HepG2 (cell line): ENCODE data around the gene CDH19.

Experiments used
- ATF7 ChIP-seq, 2 experiments: fragments of 450-650 bp in 1 of 2; sonication (generic) in 1 of 2; formaldehyde crosslinking in 1 of 2; IDR thresholded peaks; 2 replicates each; pipeline versions ENCODE4 v1.4.0 to v1.6.1; 2016 to 2020; ENCODE audit warnings: antibody characterized with exemption in 1 of 2, mild to moderate bottlenecking in 1 of 2, missing genetic modification reagents in 1 of 2
- CTCF ChIP-seq: sonication (generic); formaldehyde crosslinking; IDR thresholded peaks from 2 replicates; pipeline ENCODE4 v1.5.0; 2020; ENCODE audit warnings: mild to moderate bottlenecking, missing genetic modification reagents, moderate library complexity
- ELK4 ChIP-seq: sonication (generic); formaldehyde crosslinking; IDR thresholded peaks from 2 replicates; pipeline ENCODE4 v1.9.0; 2021; ENCODE audit warnings: missing genetic modification reagents, borderline replicate concordance
- ESRRA ChIP-seq: sonication (generic); formaldehyde crosslinking; IDR thresholded peaks from 2 replicates; pipeline ENCODE4 v1.5.1; 2020; ENCODE audit warnings: mild to moderate bottlenecking, low read depth, missing genetic modification reagents
- HIVEP1 ChIP-seq: sonication (generic); formaldehyde crosslinking; IDR thresholded peaks from 2 replicates; pipeline ENCODE4 v1.4.0; 2020; ENCODE audit warnings: mild to moderate bottlenecking, missing genetic modification reagents
- NR3C1 ChIP-seq: sonication (generic); formaldehyde crosslinking; IDR thresholded peaks from 2 replicates; pipeline ENCODE4 v1.4.0; 2020; ENCODE audit warnings: missing genetic modification reagents
- POLR2A ChIP-seq, 2 experiments: IDR thresholded peaks; 2 replicates each; pipeline ENCODE4 v1.6.1; 2011; ENCODE audit warnings: low read depth in 2 of 2, low read length in 2 of 2, mild to moderate bottlenecking in 1 of 2, moderate library complexity in 1 of 2; ENCODE audit not compliant: insufficient read depth in 1 of 2
- TMF1 ChIP-seq: sonication (generic); formaldehyde crosslinking; IDR thresholded peaks from 2 replicates; pipeline ENCODE4 v1.8.1; 2022; ENCODE audit warnings: low read depth, missing genetic modification reagents
- YY1 ChIP-seq: IDR thresholded peaks from 2 replicates; pipeline ENCODE4 v1.6.1; 2011; ENCODE audit warnings: low read length, low read depth, moderate library complexity, mild to moderate bottlenecking; ENCODE audit not compliant: insufficient read depth, insufficient replicate concordance
- ZNF24 ChIP-seq: fragments of 450-650 bp; IDR thresholded peaks from 2 replicates; pipeline ENCODE4 v1.6.1; 2017; ENCODE audit warnings: antibody characterized with exemption, mild to moderate bottlenecking
- ZNF44 ChIP-seq: sonication (generic); formaldehyde crosslinking; IDR thresholded peaks from 2 replicates; pipeline ENCODE4 v1.5.1; 2020; ENCODE audit warnings: mild to moderate bottlenecking, missing genetic modification reagents
- ZNF563 ChIP-seq: sonication (generic); formaldehyde crosslinking; IDR thresholded peaks from 2 replicates; pipeline ENCODE4 v1.8.0; 2022; ENCODE audit warnings: mild to moderate bottlenecking, moderate library complexity, missing genetic modification reagents

- no peak for TF ChIP-seq YY1
- no peak for TF ChIP-seq HIVEP1 (CRISPR knock-in tag)
- no peak for TF ChIP-seq POLR2A (IDR thresholded peaks at IDR 0.05; ENCODE audit: insufficient read depth in 1 of 2, low read depth in 2 of 2, low read length in 2 of 2)
- no peak for TF ChIP-seq ELK4 (CRISPR knock-in tag)
- TF ChIP-seq CTCF (CRISPR knock-in tag), result no peak
- no peak for TF ChIP-seq TMF1
- no peak for TF ChIP-seq ZNF44 (CRISPR knock-in tag)
- no peak for TF ChIP-seq ATF7 (IDR thresholded peaks at IDR 0.05)
- no peak for TF ChIP-seq ATF7 (CRISPR knock-in tag; IDR thresholded peaks at IDR 0.05)
- TF ChIP-seq NR3C1, result no peak
- TF ChIP-seq ESRRA (CRISPR knock-in tag), result no peak
- no peak for TF ChIP-seq ZNF24
- TF ChIP-seq ZNF563, result no peak
These were observed 3.7 kb upstream of the CDH19 start for GRCh38 chr18:66607632-66608031.
